ENCODE results near the gene SYVN1.

- peak; percentile 99 for TF ChIP-seq CTCF (IDR thresholded peaks at IDR 0.05; ENCODE audit: low read depth, low read length, missing input control)
- TF ChIP-seq YY1 (IDR thresholded peaks at IDR 0.05): no peak
- no peak for TF ChIP-seq ATF3 (IDR thresholded peaks at IDR 0.05)
- TF ChIP-seq GABPA (IDR thresholded peaks at IDR 0.05 in 1 of 2, conservative IDR thresholded peaks at IDR 0.05 in 1 of 2): no peak
- peak; percentile 9 for TF ChIP-seq SP1 (IDR thresholded peaks at IDR 0.05)
- no peak for TF ChIP-seq JUND (IDR thresholded peaks at IDR 0.05)
- no peak for TF ChIP-seq TAF1 (conservative IDR thresholded peaks at IDR 0.05)
- no peak for TF ChIP-seq EGR1 (IDR thresholded peaks at IDR 0.05; ENCODE audit: low read depth in 2 of 2)
- peak; percentile 78 to 85 for TF ChIP-seq RAD21 (IDR thresholded peaks at IDR 0.05)
- TF ChIP-seq ZBTB33 (IDR thresholded peaks at IDR 0.05): no peak
- TF ChIP-seq MAX (IDR thresholded peaks at IDR 0.05): no peak
- peak in 1 of 2 donors; percentile 14 for TF ChIP-seq RXRA (IDR thresholded peaks at IDR 0.05)
- peak in 1 of 2 donors; percentile 19 for TF ChIP-seq HNF4A (conservative IDR thresholded peaks at IDR 0.05)
These were observed 23.9 kb downstream of the SYVN1 start for GRCh38 chr11:65110354-65110861.

All from liver (tissue), 3 donors.